HepG2 (cell line): ENCODE measurements around the gene ING5. TPM values are rescaled to one million over a fixed set of nuclear protein-coding genes. Genes with fewer than 3 reads are reported as not detected.
A peak's percentile ranks its signal among the peaks of the same experiment; 100 is the strongest.

ENCODE experiments used
- AGO1 ChIP-seq: fragments of 200-400 bp; formaldehyde crosslinking; IDR thresholded peaks from 2 replicates; pipeline ENCODE4 v1.6.1; 2017; ENCODE audit warnings: mild to moderate bottlenecking, low read depth, low read length, moderate library complexity; ENCODE audit not compliant: poor library complexity, severe bottlenecking
- DPF2 ChIP-seq: sonication (generic); formaldehyde crosslinking; IDR thresholded peaks from 2 replicates; pipeline ENCODE4 v1.4.0; 2020; ENCODE audit warnings: mild to moderate bottlenecking, low read depth, missing genetic modification reagents, borderline replicate concordance
- ETV6 ChIP-seq: sonication (generic); formaldehyde crosslinking; conservative IDR thresholded peaks from 2 replicates; pipeline ENCODE4 v1.4.0; 2020; ENCODE audit warnings: missing genetic modification reagents
- FIP1L1 ChIP-seq: fragments of 200-400 bp; formaldehyde crosslinking; IDR thresholded peaks from 2 replicates; pipeline ENCODE4 v1.6.1; 2018; ENCODE audit warnings: low read depth, mild to moderate bottlenecking, low read length, moderate library complexity, borderline replicate concordance; ENCODE audit not compliant: insufficient read depth
- HDAC1 ChIP-seq: sonication (generic); formaldehyde crosslinking; IDR thresholded peaks from 2 replicates; pipeline ENCODE4 v1.5.1; 2020; ENCODE audit warnings: mild to moderate bottlenecking, missing genetic modification reagents
- HOXD1 ChIP-seq: sonication (generic); formaldehyde crosslinking; IDR thresholded peaks from 2 replicates; pipeline ENCODE4 v1.5.0; 2020; ENCODE audit warnings: missing genetic modification reagents
- KLF13 ChIP-seq: sonication (generic); formaldehyde crosslinking; IDR thresholded peaks from 2 replicates; pipeline ENCODE4 v1.4.0; 2020; ENCODE audit warnings: mild to moderate bottlenecking, missing genetic modification reagents
- MZF1 ChIP-seq: sonication (generic); formaldehyde crosslinking; IDR thresholded peaks from 2 replicates; pipeline ENCODE4 v1.8.1; 2023; ENCODE audit warnings: mild to moderate bottlenecking, missing genetic modification reagents, borderline replicate concordance
- NFAT5 ChIP-seq: sonication (generic); formaldehyde crosslinking; IDR thresholded peaks from 2 replicates; pipeline ENCODE4 v1.4.0; 2020; ENCODE audit warnings: missing genetic modification reagents
- NR0B2 ChIP-seq: sonication (generic); formaldehyde crosslinking; IDR thresholded peaks from 2 replicates; pipeline ENCODE4 v1.4.0; 2020; ENCODE audit warnings: mild to moderate bottlenecking, missing genetic modification reagents
- TBP ChIP-seq: sonication (generic); formaldehyde crosslinking; IDR thresholded peaks from 2 replicates; pipeline ENCODE4 v1.5.0; 2020; ENCODE audit warnings: missing genetic modification reagents
- ZMAT3 ChIP-seq: sonication (generic); formaldehyde crosslinking; conservative IDR thresholded peaks from 2 replicates; pipeline ENCODE4 v1.7.0; 2021; ENCODE audit warnings: missing genetic modification reagents
- ZNF142 ChIP-seq: sonication (generic); formaldehyde crosslinking; IDR thresholded peaks from 2 replicates; pipeline ENCODE4 v1.4.0; 2020; ENCODE audit warnings: missing genetic modification reagents
- ZNF580 ChIP-seq: IDR thresholded peaks from 2 replicates; pipeline ENCODE4 v1.6.1; 2016; ENCODE audit warnings: low read depth, borderline replicate concordance
- ZNF629 ChIP-seq: sonication (generic); formaldehyde crosslinking; conservative IDR thresholded peaks from 2 replicates; pipeline ENCODE4 v1.5.0; 2020; ENCODE audit warnings: missing genetic modification reagents
- ZNF850 ChIP-seq: sonication (generic); formaldehyde crosslinking; conservative IDR thresholded peaks from 2 replicates; pipeline ENCODE4 v1.9.0; 2021; ENCODE audit warnings: mild to moderate bottlenecking, missing genetic modification reagents
- polyA plus RNA-seq, 8 experiments: library from polyadenylated mRNA; depleted of rRNA in 3 of 8; stranded (reverse) in 7 of 8; unstranded in 1 of 8; fragments of >200 nt; fragmentation: Illumina TruSeq in 4 of 8; extraction: Trizol in 4 of 8; gene quantifications; 2 replicates each; pipeline versions ENCODE4 v1.2.1 to v1.2.3, GENCODE V29; 2011 to 2016; ENCODE audit warnings: low read depth in 4 of 8, missing spikeins in 1 of 8, mixed read lengths in 1 of 8; ENCODE audit not compliant: insufficient read depth in 1 of 8
- total RNA-seq, 5 experiments: library from RNA; depleted of rRNA; stranded (reverse); fragments of >200 nt; fragmentation: Illumina TruSeq; extraction: Trizol; gene quantifications; 2 replicates each; pipeline ENCODE4 v1.2.3, GENCODE V29; 2016; ENCODE audit warnings: low read depth in 1 of 5

Gene ING5
- total and polyA plus RNA-seq, 2 of the 13 experiments (the other 11 are each of a cell fraction or from before 2014, with no cell fraction given) = 61.9 to 71.9 TPM

- no peak; the same call in 1 of the 2 replicates for TF ChIP-seq ZNF580 (CRISPR knock-in tag)
- TF ChIP-seq ETV6 = peak; percentile 79
- peak; percentile 57; the same call in 1 of the 2 replicates for TF ChIP-seq ZMAT3
- TF ChIP-seq AGO1 = peak; percentile 48
- 0 out of 2 replicates have a peak, but pooled peaks have one; percentile 17 for TF ChIP-seq DPF2 (CRISPR knock-in tag)
- TF ChIP-seq FIP1L1 = no peak
- peak; percentile 87 for TF ChIP-seq HDAC1 (CRISPR knock-in tag)
- TF ChIP-seq ZNF850 (CRISPR knock-in tag) = peak; percentile 72; the same call in 1 of the 2 replicates
- TF ChIP-seq MZF1 (CRISPR knock-in tag) = no peak
- TF ChIP-seq TBP (CRISPR knock-in tag) = no peak; the same call in 1 of the 2 replicates
- peak; percentile 46; the same call in 1 of the 2 replicates for TF ChIP-seq ZNF629 (CRISPR knock-in tag)
- peak; percentile 80; the same call in 1 of the 2 replicates for TF ChIP-seq ZNF142
- peak; percentile 22; the same call in 1 of the 2 replicates for TF ChIP-seq HOXD1 (CRISPR knock-in tag)
- peak; percentile 85 for TF ChIP-seq NFAT5 (CRISPR knock-in tag)
- TF ChIP-seq NR0B2 = peak; percentile 29
- peak; percentile 91; the same call in 1 of the 2 replicates for TF ChIP-seq KLF13
Observed at GRCh38 chr2:241686650-241687425, 15.0 kb upstream of the ING5 start, which contains the start of gene DTYMK (continued).
